HUES48 (cell line): ENCODE data around the gene RUSF1.
"Not testable (repeated sequence)": the region's sequence is repeated elsewhere in the genome, so short reads cannot be mapped to it uniquely, and the experiment has no call there.

Source experiments
- H3K27ac ChIP-seq: one replicate; pipeline ENCODE4 v1.7.0; 2013; ENCODE audit warnings: low read depth, low read length, inconsistent platforms
- H3K27me3 ChIP-seq: 2 replicates; pipeline ENCODE4 v1.6.1; 2013; ENCODE audit warnings: mild to moderate bottlenecking, low read length; ENCODE audit not compliant: control insufficient read depth, insufficient read depth
- H3K36me3 ChIP-seq: 2 replicates; pipeline ENCODE4 v1.6.1; 2013; ENCODE audit warnings: low read length; ENCODE audit not compliant: control insufficient read depth, insufficient read depth
- H3K4me1 ChIP-seq: 2 replicates; pipeline ENCODE4 v1.6.1; 2013; ENCODE audit warnings: mild to moderate bottlenecking, low read length; ENCODE audit not compliant: control insufficient read depth, insufficient read depth
- H3K4me3 ChIP-seq: 2 replicates; pipeline ENCODE4 v1.5.1; 2013; ENCODE audit warnings: mild to moderate bottlenecking, low read depth, low read length
- H3K9ac ChIP-seq: 2 replicates; pipeline ENCODE4 v1.6.1; 2013; ENCODE audit warnings: mild to moderate bottlenecking, low read depth, low read length, moderate library complexity
- H3K9me3 ChIP-seq: 2 replicates; pipeline ENCODE4 v1.6.1; 2013; ENCODE audit warnings: low read length; ENCODE audit not compliant: control insufficient read depth, insufficient read depth

The RUSF1 gene

GRCh38 chr16:31445931-31446330 lies 62.3 kb downstream of the RUSF1 start:
- H3K9me3 ChIP-seq, H3K4me1 ChIP-seq, H3K27me3 ChIP-seq, H3K36me3 ChIP-seq, H3K9ac ChIP-seq, H3K4me3 ChIP-seq, H3K27ac ChIP-seq: not testable (repeated sequence)

- Histone ChIP-seq H3K27ac (no peak overlapping the region), H3K4me3 (no peak overlapping the region), H3K9me3 (no peaks in the 10 kb centered on the region), H3K9ac (no peak overlapping the region), H3K27me3 (no peaks in the 10 kb centered on the region), H3K36me3 (no peaks in the 10 kb centered on the region), H3K4me1 (no peaks in the 10 kb centered on the region)
These were observed 66.2 kb downstream of the RUSF1 start for GRCh38 chr16:31441956-31442355.

GRCh38 chr16:31440516-31441184 lies 67.5 kb downstream of the RUSF1 start:
- no peaks in the 10 kb centered on the region for H3K27me3 ChIP-seq
- H3K4me1 ChIP-seq = no peaks in the 10 kb centered on the region
- H3K36me3 ChIP-seq = no peaks in the 10 kb centered on the region
- H3K9me3 ChIP-seq = no peaks in the 10 kb centered on the region
- H3K4me3 ChIP-seq = no peak overlapping the region
- no peak overlapping the region for H3K9ac ChIP-seq
- H3K27ac ChIP-seq = no peak overlapping the region

- H3K36me3 ChIP-seq = no peaks in the 10 kb centered on the region
- H3K9ac ChIP-seq = no peak overlapping the region
- H3K9me3 ChIP-seq = no peaks in the 10 kb centered on the region
These were observed 68.7 kb downstream of the RUSF1 start for GRCh38 chr16:31439519-31439918.

More at GRCh38 chr16:31439519-31439918, 68.7 kb downstream of the RUSF1 start:
- no peaks in the 10 kb centered on the region for H3K4me1 ChIP-seq
- no peak overlapping the region for H3K4me3 ChIP-seq
- no peak overlapping the region for H3K27ac ChIP-seq
- no peaks in the 10 kb centered on the region for H3K27me3 ChIP-seq
